HCT116 (cell line): ENCODE measurements around the gene PDE1C. TPM values are rescaled to one million over a fixed set of nuclear protein-coding genes. Genes with fewer than 3 reads are reported as not detected.
"Not testable (repeated sequence)": the region's sequence is repeated elsewhere in the genome, so short reads cannot be mapped to it uniquely, and the experiment has no call there.

Experiments used
- ATAC-seq: fragments of 200-7000 bp; cut with Tn5 transposase; 2 replicates; pipeline ENCODE4 v1.9.1; 2020; ENCODE audit warnings: mild to moderate bottlenecking, moderate library complexity
- BruUV-seq: library from RNA; stranded (reverse); fragments of 400-500 nt; replicated peaks from 2 replicates; lab custom pipeline; 2021; lab: Mats Ljungman, UMichigan
- CTCF ChIA-PET: fragments of 300-600 bp; sonication (Branson Sonifier 250); formaldehyde crosslinking; loops from one replicate; lab custom pipeline; 2021; ENCODE audit warnings: antibody characterized with exemption; lab: Charles Lee
- POLR2A ChIA-PET: fragments of 300-600, 350-600 bp; sonication (Branson Sonifier 250); formaldehyde crosslinking; loops from one replicate; lab custom pipeline; 2021; ENCODE audit warnings: antibody characterized with exemption; lab: Charles Lee
- RAD21 ChIA-PET, 2 experiments: fragments of 300-600 bp; sonication (Branson Sonifier 250); formaldehyde crosslinking; loops; one replicate each; lab custom pipeline; 2023; ENCODE audit warnings: low total read pairs in 2 of 2; ENCODE audit not compliant: uncharacterized antibody in 2 of 2, unreplicated experiment in 2 of 2, low non-redundant PET in 1 of 2; lab: Charles Lee
- DNase-seq: peaks from one replicate; pipeline ENCODE4 v3.0.0-alpha.2; 2010; ENCODE audit warnings: low read depth, low spot score
- H2AFZ ChIP-seq: fragments of 200-600 bp; shearing (Covaris generic), sonication (generic); 2 replicates; pipeline ENCODE4 v1.6.1; 2017; ENCODE audit warnings: low read depth, mixed run types, mixed read lengths, antibody characterized with exemption, low read length; ENCODE audit not compliant: poor library complexity, severe bottlenecking
- H3K27ac ChIP-seq: 2 replicates; pipeline ENCODE4 v1.5.1; 2012; ENCODE audit warnings: low read depth, low read length
- H3K27me3 ChIP-seq: fragments of 200-600 bp; sonication (generic); 2 replicates; pipeline ENCODE4 v1.6.1; 2016; ENCODE audit warnings: mixed run types, low read length, mixed read lengths; ENCODE audit not compliant: insufficient read depth
- H3K36me3 ChIP-seq, 2 experiments: fragments of 200-500 bp in 1 of 2; fragments of 200-600 bp in 1 of 2; sonication (Bioruptor generic) in 1 of 2; sonication (generic) in 1 of 2; 2 replicates each; pipeline versions ENCODE4 v1.5.1 to v1.6.1; 2014 to 2016; ENCODE audit warnings: low read length in 2 of 2, inconsistent platforms in 1 of 2, mixed read lengths in 1 of 2, mixed run types in 1 of 2; ENCODE audit not compliant: insufficient read depth in 2 of 2, control insufficient read depth in 1 of 2
- H3K4me1 ChIP-seq, 2 experiments: fragments of 200-600 bp in 1 of 2; sonication (generic) in 1 of 2; 2 replicates each; pipeline versions ENCODE4 v1.5.1 to v1.6.1; 2012 to 2017; ENCODE audit warnings: low read length in 2 of 2, inconsistent platforms in 1 of 2, mild to moderate bottlenecking in 1 of 2, mixed read lengths in 1 of 2, mixed run types in 1 of 2, moderate library complexity in 1 of 2; ENCODE audit not compliant: insufficient read depth in 2 of 2, control insufficient read depth in 1 of 2
- H3K4me2 ChIP-seq: fragments of 200-600 bp; sonication (generic); 2 replicates; pipeline ENCODE4 v1.6.1; 2017; ENCODE audit warnings: mixed run types, low read length, mixed read lengths
- H3K4me3 ChIP-seq, 2 experiments: fragments of 200-600 bp in 1 of 2; sonication (generic) in 1 of 2; replicated peaks in 1 of 2; 2 replicates each; pipeline ENCODE4 v1.5.1; 2011 to 2016; ENCODE audit warnings: low read length in 2 of 2, control low read depth in 1 of 2, low read depth in 1 of 2, mild to moderate bottlenecking in 1 of 2, mixed read lengths in 1 of 2, mixed run types in 1 of 2
- H3K79me2 ChIP-seq: fragments of 200-600 bp; sonication (generic); 2 replicates; pipeline ENCODE4 v1.6.1; 2017; ENCODE audit warnings: mild to moderate bottlenecking, mixed run types, low read length, moderate library complexity, mixed read lengths; ENCODE audit not compliant: insufficient read depth
- H3K9ac ChIP-seq: fragments of 200-600 bp; sonication (generic); 2 replicates; pipeline ENCODE4 v1.6.1; 2016; ENCODE audit warnings: low read length, mixed read lengths
- H3K9me2 ChIP-seq: fragments of 200-600 bp; sonication (generic), shearing (Covaris generic); 2 replicates; pipeline ENCODE4 v1.6.1; 2017; ENCODE audit warnings: mixed run types, mild to moderate bottlenecking, moderate library complexity; ENCODE audit not compliant: insufficient read depth
- H3K9me3 ChIP-seq, 2 experiments: fragments of 200-500 bp in 1 of 2; fragments of 200-600 bp in 1 of 2; sonication (Bioruptor generic) in 1 of 2; sonication (generic) in 1 of 2; 2 replicates each; pipeline ENCODE4 v1.6.1; 2014 to 2017; ENCODE audit warnings: low read length in 2 of 2, mixed read lengths in 2 of 2, inconsistent platforms in 1 of 2, low read depth in 1 of 2, mild to moderate bottlenecking in 1 of 2, mixed run types in 1 of 2, moderate library complexity in 1 of 2; ENCODE audit not compliant: control insufficient read depth in 1 of 2, insufficient read depth in 1 of 2
- H4K20me1 ChIP-seq: fragments of 200-600 bp; sonication (generic), shearing (Covaris generic); 2 replicates; pipeline ENCODE4 v1.6.1; 2017; ENCODE audit warnings: mixed run types, mild to moderate bottlenecking, moderate library complexity; ENCODE audit not compliant: insufficient read depth
- EZH2 ChIP-seq: fragments of 200-600 bp; sonication (generic); IDR thresholded peaks from 2 replicates; pipeline ENCODE4 v1.6.1; 2017; ENCODE audit warnings: antibody characterized with exemption, mixed run types
- EZH2phosphoT487 ChIP-seq: fragments of 200-600 bp; IDR thresholded peaks from 2 replicates; pipeline ENCODE4 v1.6.1; 2018; ENCODE audit warnings: antibody characterized with exemption, borderline replicate concordance
- RAD21 ChIP-seq: IDR thresholded peaks from 2 replicates; pipeline ENCODE4 v1.6.1; 2012; ENCODE audit warnings: low read depth, mild to moderate bottlenecking
- YY1 ChIP-seq: IDR thresholded peaks from 2 replicates; pipeline ENCODE4 v1.6.1; 2011; ENCODE audit warnings: low read length, low read depth, moderate library complexity, mild to moderate bottlenecking; ENCODE audit not compliant: insufficient replicate concordance; ENCODE audit errors: extremely low read depth
- ZNF274 ChIP-seq: fragments of 200-500 bp; sonication (Bioruptor generic); IDR thresholded peaks from 2 replicates; pipeline ENCODE4 v1.6.1; 2014; ENCODE audit warnings: mild to moderate bottlenecking, low read depth, low read length, inconsistent platforms
- intact Hi-C: fragments of 100-400 bp; cut with micrococcal nuclease; formaldehyde crosslinking; loops from 2 replicates; pipeline ENCODE4 v1.10.0; 2022
- total RNA-seq: library from RNA; stranded (reverse); gene quantifications from one replicate; pipeline ENCODE4 v1.2.1, GENCODE V29; 2021; ENCODE audit not compliant: unreplicated experiment

Gene PDE1C
- total RNA-seq, 1 experiment from 2014 or later = 0.17 TPM

- CTCF ChIA-PET, H3K27ac ChIP-seq, H2AFZ ChIP-seq, H3K9me2 ChIP-seq, POLR2A ChIA-PET, H3K4me1 ChIP-seq, ATAC-seq, H3K9ac ChIP-seq, H3K27me3 ChIP-seq, H3K4me2 ChIP-seq, H3K79me2 ChIP-seq, H3K9me3 ChIP-seq, intact Hi-C loops, RAD21 ChIA-PET, BruUV-seq, H3K4me3 ChIP-seq, DNase-seq, H3K36me3 ChIP-seq, H4K20me1 ChIP-seq: not testable (repeated sequence)
Measured at GRCh38 chr7:32013471-32013870, 56.7 kb downstream of the PDE1C start.

GRCh38 chr7:32005577-32005976 lies 64.6 kb downstream of the PDE1C start:
- ATAC-seq (no peak), DNase-seq (no peak)
- no TSS peak for BruUV-seq
- Histone ChIP-seq H3K36me3 (no peaks in the 10 kb centered on the region), H3K4me2 (no peak overlapping the region), H3K4me1 (no peaks in the 10 kb centered on the region), H3K9me3 (no peaks in the 10 kb centered on the region), H3K9me2 (no peaks in the 10 kb centered on the region), H3K27ac (no peak overlapping the region)
- intact Hi-C loops = no loop called here
- POLR2A ChIA-PET = no interaction called here
- no peak for TF ChIP-seq EZH2phosphoT487
- TF ChIP-seq ZNF274 = no peak
- TF ChIP-seq RAD21 = no peak
- no peak for TF ChIP-seq YY1
- no peak for TF ChIP-seq EZH2
- TF ChIP-seq, all 23 proteins: peak for 0
- H3K79me2 ChIP-seq = no peaks in the 10 kb centered on the region
- H3K27me3 ChIP-seq = no peaks in the 10 kb centered on the region; the same call in 1 of the 2 replicates
- no peak overlapping the region for H2AFZ ChIP-seq
- CTCF ChIA-PET = no interaction called here
- H4K20me1 ChIP-seq = no peaks in the 10 kb centered on the region
- RAD21 ChIA-PET = no interaction called here
- no peak overlapping the region for H3K4me3 ChIP-seq
- no peak overlapping the region for H3K9ac ChIP-seq
